KMS-11 (cell line): ENCODE measurements around the gene DLG2.
A peak's percentile ranks its signal among the peaks of the same experiment; 100 is the strongest.

Experiments used
- H2AFZ ChIP-seq: fragments of 200-600 bp; sonication (generic); 2 replicates; pipeline ENCODE4 v1.6.1; 2016; ENCODE audit warnings: antibody characterized with exemption, mixed run types, low read depth
- H3K27ac ChIP-seq: fragments of 200-600 bp; sonication (generic); 2 replicates; pipeline ENCODE4 v1.6.1; 2016; ENCODE audit warnings: mild to moderate bottlenecking, mixed run types
- H3K27me3 ChIP-seq: fragments of 200-600 bp; sonication (generic); 2 replicates; pipeline ENCODE4 v1.6.1; 2017; ENCODE audit warnings: mild to moderate bottlenecking, low read depth, mixed run types, moderate library complexity; ENCODE audit not compliant: insufficient read depth
- H3K36me3 ChIP-seq: fragments of 200-600 bp; sonication (generic); 2 replicates; pipeline ENCODE4 v1.6.1; 2017; ENCODE audit warnings: mild to moderate bottlenecking, mixed run types; ENCODE audit not compliant: insufficient read depth
- H3K4me1 ChIP-seq: fragments of 200-600 bp; sonication (generic); 2 replicates; pipeline ENCODE4 v1.6.1; 2016; ENCODE audit warnings: mild to moderate bottlenecking, low read depth, mixed run types; ENCODE audit not compliant: poor library complexity, severe bottlenecking
- H3K4me2 ChIP-seq: fragments of 200-600 bp; sonication (generic); 2 replicates; pipeline ENCODE4 v1.7.0; 2016; ENCODE audit warnings: mild to moderate bottlenecking, mixed run types
- H3K4me3 ChIP-seq: fragments of 200-600 bp; sonication (generic); IDR thresholded peaks from 2 replicates; pipeline ENCODE4 v1.6.1; 2017; ENCODE audit warnings: low read depth, low read length, mixed read lengths; ENCODE audit not compliant: insufficient read depth
- H3K79me2 ChIP-seq: fragments of 200-600 bp; sonication (generic); 2 replicates; pipeline ENCODE4 v1.6.1; 2016; ENCODE audit warnings: low read depth, mixed run types; ENCODE audit not compliant: insufficient read depth
- H3K9ac ChIP-seq: fragments of 200-600 bp; sonication (generic); 2 replicates; pipeline ENCODE4 v1.6.1; 2016; ENCODE audit warnings: mild to moderate bottlenecking, mixed run types
- H4K20me1 ChIP-seq: fragments of 200-600 bp; sonication (generic); 2 replicates; pipeline ENCODE4 v1.6.1; 2016; ENCODE audit warnings: mild to moderate bottlenecking, mixed run types; ENCODE audit not compliant: insufficient read depth
- CTCF ChIP-seq: fragments of 200-600 bp; sonication (generic); conservative IDR thresholded peaks from 2 replicates; pipeline ENCODE4 v1.6.1; 2017; ENCODE audit warnings: low read depth, mild to moderate bottlenecking, antibody characterized with exemption, low read length, moderate library complexity, mixed read lengths

The DLG2 gene

GRCh38 chr11:84775503-84775902 lies 851.6 kb downstream of the DLG2 start:
- Histone ChIP-seq H3K27ac (no peak overlapping the region), H3K27me3 (no peaks in the 10 kb centered on the region), H2AFZ (no peak overlapping the region), H3K36me3 (no peaks in the 10 kb centered on the region), H4K20me1 (no peaks in the 10 kb centered on the region), H3K4me3 (no peak overlapping the region), H3K4me1 (peaks cover 12% of the 10 kb centered on the region), H3K4me2 (no peak overlapping the region), H3K9ac (no peak overlapping the region), H3K79me2 (no peaks in the 10 kb centered on the region)
- no peak for TF ChIP-seq CTCF

- no peaks in the 10 kb centered on the region for H3K27me3 ChIP-seq
- H3K4me3 ChIP-seq = no peak overlapping the region
- no peaks in the 10 kb centered on the region for H3K79me2 ChIP-seq
- H4K20me1 ChIP-seq = no peaks in the 10 kb centered on the region
- H3K4me1 ChIP-seq = no peaks in the 10 kb centered on the region
- H3K36me3 ChIP-seq = no peaks in the 10 kb centered on the region
- H3K27ac ChIP-seq = no peak overlapping the region
- H2AFZ ChIP-seq = no peak overlapping the region
- H3K9ac ChIP-seq = no peak overlapping the region
- no peak overlapping the region for H3K4me2 ChIP-seq
- no peak for TF ChIP-seq CTCF
These were observed 863.2 kb downstream of the DLG2 start for GRCh38 chr11:84763931-84764330.

- Histone ChIP-seq H3K27me3 (no peaks in the 10 kb centered on the region), H3K9ac (no peak overlapping the region), H2AFZ (no peak overlapping the region), H3K27ac (no peak overlapping the region), H3K4me3 (no peak overlapping the region), H3K79me2 (no peaks in the 10 kb centered on the region), H3K4me2 (no peak overlapping the region), H3K36me3 (no peaks in the 10 kb centered on the region), H4K20me1 (no peaks in the 10 kb centered on the region), H3K4me1 (no peaks in the 10 kb centered on the region)
- no peak for TF ChIP-seq CTCF
These were observed 869.4 kb downstream of the DLG2 start for GRCh38 chr11:84757711-84758110.

GRCh38 chr11:84751371-84751770 lies 875.8 kb downstream of the DLG2 start:
- Histone ChIP-seq H3K4me3 (no peak overlapping the region), H3K4me1 (peaks cover 37% of the 10 kb centered on the region), H3K27me3 (no peaks in the 10 kb centered on the region), H3K9ac (no peak overlapping the region), H3K36me3 (no peaks in the 10 kb centered on the region), H2AFZ (no peak overlapping the region), H3K79me2 (no peaks in the 10 kb centered on the region), H4K20me1 (no peaks in the 10 kb centered on the region), H3K27ac (no peak overlapping the region), H3K4me2 (no peak overlapping the region)
- no peak for TF ChIP-seq CTCF

- Histone ChIP-seq H3K4me2 (peak overlapping the region; percentile 71), H3K27ac (peak overlapping the region; percentile 52), H3K36me3 (no peaks in the 10 kb centered on the region), H3K4me1 (peaks cover 46% of the 10 kb centered on the region), H3K9ac (no peak overlapping the region), H3K79me2 (no peaks in the 10 kb centered on the region), H4K20me1 (no peaks in the 10 kb centered on the region), H2AFZ (no peak overlapping the region), H3K4me3 (no peak overlapping the region), H3K27me3 (no peaks in the 10 kb centered on the region)
- TF ChIP-seq CTCF = no peak
These were observed 879.3 kb downstream of the DLG2 start for GRCh38 chr11:84747871-84748270.
